Glomerular visceral epithelial cell (primary cell): ENCODE results near the gene SPTB.
"Not testable (repeated sequence)": the region's sequence is repeated elsewhere in the genome, so short reads cannot be mapped to it uniquely, and the experiment has no call there.

Experiments
- DNase-seq: peaks from one replicate; pipeline ENCODE4 v3.0.0-alpha.2; 2016; ENCODE audit errors: extremely low spot score

SPTB gene

GRCh38 chr14:64879635-64880220 is at the start of gene SPTB:
SPTB (minus strand) TSS chr14:64879907; CDS start chr14:64823094, 56,813 bp downstream.
- DNase-seq = peak; percentile 5

GRCh38 chr14:64929014-64929359 is 49.3 kb upstream of the SPTB start:
- DNase-seq = no peak

DNA sequence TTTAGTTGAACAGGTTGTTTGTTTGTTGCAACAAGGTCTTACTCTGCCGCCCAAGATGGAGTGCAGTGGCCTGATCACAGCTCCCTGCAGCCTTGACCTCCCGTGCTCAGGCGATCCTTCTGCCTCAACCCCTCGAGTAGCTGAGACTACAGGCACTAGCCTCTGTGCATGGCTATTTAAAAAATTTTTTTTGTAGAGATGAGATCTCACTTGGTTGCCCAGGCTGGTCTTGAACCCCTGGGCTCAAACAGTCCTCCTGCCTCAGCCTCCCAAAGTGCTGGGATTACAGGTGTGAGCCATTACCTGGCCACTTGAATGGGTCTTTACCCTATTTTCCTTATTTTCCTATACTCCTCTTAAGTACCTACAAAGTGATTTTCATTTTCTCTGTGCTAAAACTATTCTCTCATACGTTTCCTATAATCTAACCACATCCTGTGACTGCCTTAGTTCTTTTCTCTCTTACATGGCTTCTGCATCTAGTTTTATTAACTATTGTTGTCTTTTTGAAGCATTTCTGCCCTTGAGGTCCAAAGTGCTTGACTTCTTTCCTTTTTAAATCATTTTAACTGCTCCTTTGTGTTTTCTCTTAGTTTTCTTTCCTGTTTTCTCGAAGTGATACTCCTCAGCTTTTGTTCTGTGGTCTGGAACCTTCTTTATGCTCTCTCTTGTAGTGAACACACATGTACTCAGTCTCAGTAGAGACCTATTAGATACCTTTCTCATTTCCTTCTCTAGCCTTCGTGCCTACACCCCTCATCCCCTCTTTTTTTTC is 48.7 kb upstream of the SPTB start:
- DNase-seq = no peak

GRCh38 chr14:64927031-64927430 is 47.3 kb upstream of the SPTB start:
- no peak for DNase-seq

DNA sequence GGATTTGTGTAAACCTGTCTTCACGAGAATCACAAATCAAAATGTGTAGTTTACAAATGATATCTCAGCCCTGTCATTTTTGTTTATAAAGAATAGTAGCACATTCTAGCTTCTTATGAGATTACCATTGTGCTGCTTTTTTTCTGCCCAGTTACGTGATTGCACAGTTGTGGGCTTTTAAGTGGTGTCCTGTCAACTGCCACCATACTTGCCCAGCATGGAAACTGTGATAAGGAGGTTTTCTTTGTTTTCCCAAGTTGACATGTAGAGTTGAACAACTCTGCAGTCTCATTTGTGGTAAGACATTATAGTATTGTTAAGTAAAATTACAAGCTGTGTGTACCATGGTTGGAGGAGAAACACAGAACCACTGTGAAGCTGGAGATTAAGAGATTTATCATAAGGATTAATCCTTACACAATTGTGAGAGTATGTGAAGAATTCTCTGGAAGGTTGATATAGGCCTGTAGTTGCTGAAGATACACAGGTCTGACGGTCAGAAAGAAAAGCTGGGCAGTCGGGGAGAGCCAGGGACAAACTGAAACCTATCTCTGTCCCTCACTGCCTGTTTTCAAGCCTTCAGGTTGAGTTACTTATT is 46.8 kb upstream of the SPTB start:
- no peak for DNase-seq

DNA sequence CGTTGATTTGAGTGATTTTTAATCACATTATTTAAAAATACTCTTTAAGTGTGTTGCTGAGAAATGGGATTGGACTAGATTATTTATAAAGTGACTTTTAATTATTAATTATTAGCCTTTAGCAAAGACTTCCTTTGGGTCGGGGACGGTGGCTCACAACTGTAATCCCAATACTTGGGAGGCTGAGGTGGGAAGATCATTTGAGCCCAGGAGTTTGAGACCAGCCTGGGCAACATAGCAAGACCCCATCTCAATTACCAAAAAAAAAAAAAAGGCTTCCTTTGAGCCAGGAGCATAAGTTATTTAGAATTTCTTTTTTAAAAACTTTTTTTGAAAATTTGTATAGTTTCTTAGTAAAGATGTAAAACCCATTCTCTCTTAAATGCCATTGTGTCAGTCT is 43.3 kb upstream of the SPTB start:
- no peak for DNase-seq

- DNase-seq = no peak
These were observed 40.8 kb upstream of the SPTB start for GRCh38 chr14:64920465-64920864.

- no peak for DNase-seq
These were observed 39.9 kb upstream of the SPTB start for GRCh38 chr14:64919618-64920017.

- DNase-seq = no peak
These were observed 39.5 kb upstream of the SPTB start for GRCh38 chr14:64919215-64919614.

- no peak for DNase-seq
These were observed 38.5 kb upstream of the SPTB start for GRCh38 chr14:64918216-64918615.

DNA sequence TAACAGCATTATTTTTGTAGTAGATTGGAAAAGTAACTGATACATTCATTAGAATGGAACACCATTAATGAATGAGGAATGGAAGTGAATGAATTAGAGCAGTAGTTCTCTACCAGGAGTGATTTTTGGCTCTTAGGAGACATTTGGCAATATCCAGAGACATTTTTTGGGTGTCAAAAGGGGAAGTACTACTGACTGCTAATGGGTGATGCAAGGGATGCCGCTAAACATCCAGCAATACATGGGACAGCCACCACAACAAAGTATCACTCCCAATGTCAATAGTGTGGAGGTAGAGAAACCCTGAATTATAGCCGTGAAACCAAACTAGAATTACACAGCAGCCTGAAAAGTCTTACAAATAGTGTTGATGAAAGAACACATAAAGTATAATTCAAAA is 36.1 kb upstream of the SPTB start:
- DNase-seq = no peak

DNA sequence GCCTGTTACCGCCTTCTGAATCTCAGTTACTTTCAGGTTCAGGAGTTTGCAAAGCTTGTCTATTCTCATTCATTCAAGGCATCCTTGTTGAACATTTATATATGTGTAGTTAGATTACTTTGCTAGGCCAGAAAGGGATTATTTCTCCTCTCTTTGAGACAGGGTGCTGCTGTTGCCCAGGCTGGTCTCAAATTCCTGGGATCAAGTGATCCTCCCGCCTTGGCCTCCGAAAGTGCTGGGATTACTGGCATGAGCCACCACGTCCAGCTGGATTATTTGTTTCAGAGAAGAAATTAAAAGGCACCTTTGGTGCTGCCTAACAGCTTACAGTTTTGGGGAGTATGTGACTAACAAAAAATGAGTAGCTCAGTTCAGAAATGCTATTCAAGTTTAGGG is 35.3 kb upstream of the SPTB start:
- DNase-seq = no peak

- DNase-seq = peak; percentile 99
These were observed 34.7 kb upstream of the SPTB start, which contains the start of gene CHURC1 for GRCh38 chr14:64914237-64915028. CHURC1 (plus strand) TSS chr14:64914455; CDS start chr14:64914496, 41 bp downstream.

DNA sequence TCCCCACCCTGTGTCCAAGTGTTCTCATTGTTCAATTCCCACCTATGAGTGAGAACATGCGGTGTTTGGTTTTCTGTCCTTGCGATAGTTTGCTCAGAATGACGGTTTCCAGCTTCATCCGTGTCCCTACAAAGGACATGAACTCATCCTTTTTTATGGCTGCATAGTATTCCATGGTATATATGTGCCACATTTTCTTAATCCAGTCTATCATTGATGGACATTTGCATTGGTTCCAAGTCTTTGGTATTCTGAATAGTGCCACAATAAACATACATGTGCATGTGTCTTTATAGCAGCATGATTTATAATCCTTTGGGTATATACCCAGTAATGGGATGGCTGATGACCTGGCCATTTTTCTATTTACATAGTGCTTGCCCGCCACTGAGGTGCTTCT is 33.8 kb upstream of the SPTB start:
- not testable (repeated sequence) for DNase-seq

DNA sequence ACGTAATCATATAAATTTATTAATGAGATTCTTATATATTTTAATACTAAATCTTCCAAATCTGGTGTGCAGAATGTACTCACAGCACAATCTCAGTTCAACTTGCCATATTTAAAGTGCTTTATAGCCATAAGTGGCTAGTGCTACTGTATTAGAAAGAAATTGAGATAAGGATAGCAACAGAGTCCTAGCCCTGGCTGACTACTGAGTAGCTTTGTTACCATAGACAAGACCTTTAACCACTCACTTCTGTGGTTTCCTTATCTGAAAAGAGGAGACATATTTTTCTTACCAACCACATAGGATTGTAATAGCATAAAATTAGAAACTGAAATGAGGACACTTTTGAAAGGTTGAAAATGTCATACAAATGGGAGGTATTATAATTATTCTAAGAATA is 32.6 kb upstream of the SPTB start:
- no peak for DNase-seq

DNA sequence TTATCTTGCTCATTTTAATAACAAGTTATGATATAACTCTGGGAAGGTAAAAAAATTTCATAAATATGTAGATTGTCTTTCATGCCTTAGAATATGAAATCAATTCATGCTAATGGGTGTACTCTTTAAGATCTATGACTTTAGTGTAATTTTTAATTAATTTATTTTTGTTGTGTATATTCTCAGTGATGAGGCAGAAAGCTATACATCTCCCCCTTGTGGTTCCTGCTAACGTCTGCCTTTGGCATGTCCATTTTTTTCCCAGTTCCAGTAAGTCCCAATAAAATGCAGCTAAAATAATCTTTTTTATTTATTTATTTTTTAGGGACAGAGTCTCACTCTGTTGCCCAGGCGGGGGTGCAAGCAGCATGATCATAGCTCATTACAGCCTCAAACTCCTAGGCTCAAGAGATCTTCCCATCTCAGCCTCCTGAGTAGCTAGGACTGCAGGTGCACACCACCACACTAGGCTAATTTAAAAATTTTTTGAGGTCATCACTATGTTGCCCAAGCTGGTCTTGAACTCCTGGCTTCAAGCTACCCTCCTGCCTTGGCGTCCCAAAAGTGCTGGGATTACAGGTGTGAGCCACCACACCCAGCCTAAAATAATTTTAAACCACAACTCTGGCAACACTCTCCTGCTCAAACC is 31.3 kb upstream of the SPTB start:
- peak; percentile 20 for DNase-seq

GRCh38 chr14:64906022-64906421 is 26.3 kb upstream of the SPTB start:
- DNase-seq = no peak

DNA sequence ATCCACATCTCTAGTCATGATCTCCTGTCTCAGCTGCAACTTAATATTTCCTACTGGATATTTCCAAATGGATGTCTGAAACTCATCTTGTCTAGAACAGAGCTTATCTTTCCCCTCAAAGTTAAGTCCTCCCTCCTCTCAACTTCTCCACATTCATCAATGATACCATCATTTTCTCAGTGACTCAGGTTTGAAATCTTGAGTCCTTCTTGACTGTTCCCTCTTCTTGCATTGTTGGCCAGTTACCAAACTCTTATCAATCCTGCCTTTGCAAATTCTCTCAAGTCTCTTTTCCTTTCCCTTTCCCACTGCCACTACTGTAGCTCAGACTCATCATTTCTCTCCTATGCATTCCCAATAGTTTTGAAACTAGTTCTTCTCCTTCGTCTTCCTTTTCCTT is 20.3 kb upstream of the SPTB start:
- no peak for DNase-seq

DNA sequence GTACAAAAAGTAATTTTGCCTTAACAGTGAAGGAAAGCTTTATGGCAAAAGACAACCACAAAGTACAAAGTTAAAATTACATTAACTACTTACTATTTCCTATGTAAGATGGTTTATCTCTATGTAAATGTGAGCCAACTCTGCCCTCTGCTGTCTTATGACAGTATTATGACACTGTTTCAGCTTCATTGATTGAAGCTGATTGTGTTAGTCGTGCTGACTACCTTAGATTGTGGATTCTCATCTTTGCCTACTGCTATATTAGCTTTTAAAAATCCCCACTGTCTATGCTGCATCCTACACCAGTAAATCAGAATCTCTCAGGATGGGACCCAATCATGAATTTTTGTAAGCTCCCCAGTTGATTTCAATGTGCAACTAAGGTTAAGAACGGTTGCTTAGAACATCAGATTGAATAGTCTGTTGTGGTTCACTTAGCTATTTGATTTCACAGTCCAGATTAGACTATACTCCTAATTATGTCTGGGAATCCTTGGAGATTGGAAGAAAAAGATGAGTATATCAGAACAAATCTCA is 12.2 kb upstream of the SPTB start:
- DNase-seq = peak; percentile 63

DNA sequence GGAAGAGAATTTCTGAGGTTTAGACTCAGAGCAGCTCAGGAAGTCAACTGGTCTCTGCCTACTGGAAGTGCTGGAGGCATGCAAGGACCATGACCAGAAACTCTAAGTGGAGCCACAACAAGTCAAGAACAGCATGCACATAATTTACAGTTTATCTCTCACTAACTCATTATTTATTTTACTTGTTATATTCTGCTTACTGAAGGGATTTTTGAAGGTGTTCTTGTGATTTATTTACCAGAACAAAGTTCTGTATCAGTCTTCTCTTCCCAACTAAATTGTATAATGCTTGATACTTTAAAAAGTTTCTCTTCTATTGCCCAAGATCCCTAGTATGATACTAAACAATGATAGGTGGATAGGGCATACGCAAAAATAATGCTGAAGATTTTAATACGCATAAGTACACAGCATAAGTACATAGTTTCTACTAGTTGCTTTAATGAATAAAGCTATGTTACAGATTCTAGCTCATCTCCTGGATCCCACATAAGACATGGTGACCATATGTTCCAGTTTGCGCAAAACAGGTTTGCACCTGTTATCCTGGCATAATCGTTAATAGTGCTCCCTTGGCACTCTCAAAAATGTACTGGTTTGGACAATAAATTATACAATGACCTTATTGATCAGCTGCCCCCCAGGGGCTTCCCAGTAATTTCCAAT is 11.6 kb upstream of the SPTB start:
- DNase-seq = no peak

DNA sequence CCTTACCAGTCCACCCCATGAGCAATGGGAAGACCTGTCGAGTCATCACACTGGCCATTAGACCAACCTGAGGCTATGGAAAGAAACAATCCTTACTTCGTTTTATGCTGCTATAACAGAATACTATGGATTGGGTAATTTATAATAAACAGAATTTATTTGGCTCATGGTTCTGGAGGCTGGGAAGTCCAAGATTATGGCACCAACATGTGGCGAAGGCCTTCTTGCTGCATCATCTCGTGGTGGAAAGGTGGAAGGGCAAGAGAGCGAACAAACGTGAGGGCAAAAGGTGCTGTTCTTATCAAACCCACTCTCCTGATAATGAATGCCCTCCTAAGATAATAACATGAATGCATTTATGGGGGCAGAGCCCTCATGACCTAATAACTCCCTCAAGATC is 9.6 kb upstream of the SPTB start:
- DNase-seq = no peak
